AG08396 (cell line): ENCODE results near the gene SLC25A41.
"Not testable (repeated sequence)": the region's sequence is repeated elsewhere in the genome, so short reads cannot be mapped to it uniquely, and the experiment has no call there.

ENCODE experiments used
- DNase-seq: peaks from one replicate; pipeline ENCODE4 v3.0.0; 2012; ENCODE audit warnings: low spot score, mixed read lengths

Gene SLC25A41

DNA sequence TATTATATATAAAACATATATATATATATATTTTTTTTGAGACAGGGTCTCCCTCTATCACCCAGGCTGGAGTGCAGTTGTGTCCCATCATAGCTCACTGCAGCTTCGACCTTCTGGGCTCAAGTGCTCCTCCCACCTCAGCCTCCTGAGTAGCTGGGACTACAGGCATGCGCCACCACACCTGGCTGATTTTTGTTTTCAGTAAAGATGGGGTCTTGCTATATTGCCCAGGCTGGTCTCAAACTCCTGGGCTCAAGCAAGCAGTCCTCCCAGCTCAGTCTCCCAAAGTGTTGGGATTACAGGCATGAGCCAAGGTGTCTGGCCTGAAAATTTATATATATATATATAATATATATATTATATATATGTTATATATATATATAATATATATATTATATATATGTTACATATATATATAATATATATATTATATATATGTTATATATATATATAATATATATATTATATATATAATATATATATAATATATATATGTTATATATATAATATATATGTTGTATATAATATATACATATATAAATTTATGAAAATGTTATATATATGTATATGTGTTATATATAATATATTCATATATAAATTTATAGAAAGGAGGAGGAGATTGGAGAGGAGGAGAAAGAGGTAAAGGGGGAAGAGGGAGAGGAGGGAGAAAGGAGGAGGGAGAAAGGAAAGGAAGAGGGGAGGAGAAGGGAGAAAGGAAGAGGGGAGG lies 4.7 kb downstream of the SLC25A41 start:
- not testable (repeated sequence) for DNase-seq

DNA sequence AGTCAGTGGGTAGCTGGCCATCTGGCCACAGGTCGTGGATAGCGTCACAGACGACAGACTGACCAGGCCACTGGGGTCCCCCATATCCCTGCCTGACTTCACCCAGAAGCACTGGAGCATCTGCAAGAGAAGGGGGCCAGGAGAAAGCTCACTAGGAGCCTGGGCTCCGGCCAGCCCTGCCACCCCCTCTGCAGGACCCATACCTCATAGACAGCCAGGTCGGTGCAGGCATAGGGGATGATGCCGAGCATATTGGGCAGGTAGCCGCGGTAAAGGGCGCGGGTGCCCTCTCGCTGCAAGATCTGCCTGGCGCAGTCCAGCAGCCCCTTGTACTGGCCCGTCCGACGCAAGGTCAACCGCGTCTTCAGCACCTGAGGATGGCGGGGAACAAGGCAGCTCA lies 6.4 kb downstream of the SLC25A41 start:
- DNase-seq = no peak

DNA sequence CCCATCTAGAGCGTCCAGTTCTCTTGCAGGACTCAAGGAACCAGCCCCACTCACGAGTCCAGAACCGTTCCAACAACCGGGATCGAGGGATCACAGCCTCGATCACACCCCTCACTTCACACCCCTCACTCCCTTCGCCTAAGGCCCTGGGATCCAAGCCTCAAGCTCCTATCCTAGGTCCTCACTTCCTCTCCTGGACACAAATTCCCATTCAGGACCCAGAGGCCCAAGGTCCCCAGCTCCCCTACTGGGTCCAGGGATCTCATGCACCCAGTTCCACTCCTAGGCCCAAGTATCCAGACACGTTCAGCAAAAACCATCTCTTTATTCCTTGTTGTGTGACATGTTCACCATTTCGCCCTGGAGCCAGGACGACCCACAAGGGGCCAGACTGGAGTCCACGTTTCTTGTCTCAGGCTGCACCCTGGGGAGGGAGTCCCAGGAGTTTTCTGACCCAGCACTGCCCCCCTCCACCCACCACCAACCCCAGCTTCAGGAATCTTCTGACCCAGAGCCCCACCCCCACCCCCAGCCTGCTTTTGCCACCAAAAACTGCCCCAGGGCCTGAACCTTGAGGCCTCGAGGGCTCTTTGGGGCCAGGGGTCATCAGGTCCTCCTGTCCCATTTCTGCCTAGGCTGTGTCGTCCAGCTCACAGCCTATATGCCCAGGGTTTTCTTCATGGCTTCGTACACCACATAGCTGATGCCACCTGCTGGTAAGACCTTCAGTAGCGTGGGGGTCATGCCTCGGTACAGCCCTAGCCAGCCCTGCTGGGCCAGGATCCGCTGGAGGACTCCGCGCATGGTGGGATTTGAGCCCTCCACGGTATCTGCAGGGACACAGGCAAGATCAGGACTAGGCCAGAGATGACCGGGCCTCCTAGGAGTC lies 7.6 kb downstream of the SLC25A41 start:
- DNase-seq = no peak

DNA sequence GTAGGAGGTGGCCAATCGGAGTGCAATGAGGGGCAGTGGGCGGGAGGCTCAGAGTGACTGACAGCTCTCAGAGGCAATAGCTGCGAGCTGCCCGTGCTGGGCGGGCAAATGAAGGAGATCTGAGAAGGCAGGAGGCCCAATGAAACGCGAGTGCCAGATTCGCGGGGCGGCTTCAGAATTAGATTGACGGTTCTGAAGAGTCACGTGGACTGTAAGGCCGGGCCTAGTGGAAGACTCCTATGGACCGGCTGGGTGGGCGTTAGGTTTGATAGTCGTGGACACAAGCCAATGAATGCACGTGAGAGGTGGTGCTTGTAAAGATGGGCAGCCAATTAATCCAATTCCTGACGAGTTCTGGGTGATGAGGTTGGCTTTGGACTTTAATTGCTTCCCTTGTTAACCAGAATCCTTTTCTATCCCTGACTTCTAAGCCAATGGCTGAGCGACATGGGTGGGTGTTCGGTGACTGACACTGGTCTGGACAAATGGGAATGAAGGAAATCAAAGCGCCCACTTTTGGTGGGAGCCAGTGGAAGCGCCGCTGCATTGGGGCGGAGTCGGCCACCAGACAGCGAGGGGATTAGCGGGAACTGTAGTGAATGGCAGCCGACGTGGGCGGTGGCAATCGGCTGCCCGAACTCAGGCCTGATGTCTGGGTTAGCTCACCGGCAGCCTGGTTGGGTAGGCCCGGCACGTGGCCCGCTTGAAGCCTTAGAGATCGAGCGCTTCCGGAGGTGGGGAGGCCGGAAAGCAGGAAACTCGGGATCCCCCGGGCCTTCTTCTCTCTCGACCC lies 8.4 kb downstream of the SLC25A41 start:
- peak; percentile 99 for DNase-seq

DNA sequence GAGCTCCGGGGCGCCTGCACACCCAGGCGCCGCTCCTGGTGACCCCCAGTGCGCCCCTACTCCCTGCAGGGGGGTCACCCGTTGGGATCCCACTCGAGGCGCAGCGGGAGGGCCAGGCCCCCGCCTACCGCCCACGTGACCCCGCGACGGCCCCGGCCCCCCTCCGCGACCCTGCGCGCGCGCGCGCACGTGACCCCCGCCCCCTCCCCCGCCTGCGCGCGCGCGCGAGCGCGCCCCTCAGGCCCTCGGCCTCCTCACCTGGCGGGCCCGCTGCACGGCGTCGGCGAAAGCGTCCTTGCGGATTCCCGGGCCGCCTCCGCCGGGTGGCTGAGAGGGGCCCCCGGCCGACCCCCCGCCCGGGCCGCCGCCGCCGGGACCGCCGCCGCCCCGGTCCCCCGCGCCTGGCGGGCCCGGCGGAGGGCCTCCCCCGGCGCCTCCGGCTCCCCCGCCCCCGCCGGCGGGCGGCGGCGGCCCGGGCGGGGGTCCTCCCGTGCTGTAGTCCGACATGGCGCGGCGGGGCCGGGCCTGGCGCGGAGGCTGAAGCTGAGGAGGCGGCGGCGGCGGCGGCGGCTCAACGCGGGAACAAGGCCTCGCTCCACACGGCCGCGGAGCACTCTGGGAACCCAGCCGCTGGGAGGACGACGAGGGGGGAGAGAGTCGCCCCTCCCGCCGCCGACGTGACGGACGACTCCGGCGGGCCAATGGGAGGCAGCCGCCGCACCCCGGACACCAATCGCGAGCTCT lies 9.2 kb downstream of the SLC25A41 start, which contains the start of gene KHSRP:
Gene KHSRP, minus strand, starts transcription at position 617 of the 744 bp plus-strand sequence. Its CDS starts 110 bp downstream, at position 507.
- DNase-seq = no peak

DNA sequence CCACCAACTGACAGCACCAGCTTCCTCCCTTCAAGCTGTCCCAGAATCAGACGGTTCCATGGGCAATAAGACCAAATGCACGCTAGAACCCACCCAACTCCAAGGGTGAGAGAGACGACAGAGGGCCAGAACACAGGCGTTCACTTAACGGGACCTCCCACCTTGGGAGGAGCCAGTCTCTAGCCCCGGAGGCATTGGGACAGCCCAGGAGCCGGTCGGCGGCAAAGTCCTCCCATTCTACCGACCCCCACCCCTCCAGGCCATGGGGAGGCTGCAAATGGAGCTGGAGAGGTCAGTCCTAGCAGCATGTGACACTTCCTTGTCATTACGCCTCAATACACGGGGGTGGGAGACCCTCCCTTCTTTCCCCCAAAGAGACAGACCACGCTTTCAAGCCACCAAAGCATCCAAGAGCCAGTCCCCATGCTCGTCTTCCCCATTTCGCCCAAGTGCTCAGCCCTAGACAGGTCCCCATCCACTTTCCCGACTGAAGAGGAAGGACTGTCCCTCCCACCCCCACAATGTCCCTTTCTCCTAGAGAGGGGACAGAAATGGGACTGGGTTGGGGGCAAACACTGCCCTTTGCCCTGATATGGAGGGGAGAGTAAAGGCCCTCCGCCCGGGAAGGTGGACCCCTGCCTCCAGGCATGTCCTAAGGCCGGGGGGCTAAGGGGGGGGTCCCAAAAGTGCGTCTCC lies 9.9 kb downstream of the SLC25A41 start:
- peak; percentile 83 for DNase-seq

DNA sequence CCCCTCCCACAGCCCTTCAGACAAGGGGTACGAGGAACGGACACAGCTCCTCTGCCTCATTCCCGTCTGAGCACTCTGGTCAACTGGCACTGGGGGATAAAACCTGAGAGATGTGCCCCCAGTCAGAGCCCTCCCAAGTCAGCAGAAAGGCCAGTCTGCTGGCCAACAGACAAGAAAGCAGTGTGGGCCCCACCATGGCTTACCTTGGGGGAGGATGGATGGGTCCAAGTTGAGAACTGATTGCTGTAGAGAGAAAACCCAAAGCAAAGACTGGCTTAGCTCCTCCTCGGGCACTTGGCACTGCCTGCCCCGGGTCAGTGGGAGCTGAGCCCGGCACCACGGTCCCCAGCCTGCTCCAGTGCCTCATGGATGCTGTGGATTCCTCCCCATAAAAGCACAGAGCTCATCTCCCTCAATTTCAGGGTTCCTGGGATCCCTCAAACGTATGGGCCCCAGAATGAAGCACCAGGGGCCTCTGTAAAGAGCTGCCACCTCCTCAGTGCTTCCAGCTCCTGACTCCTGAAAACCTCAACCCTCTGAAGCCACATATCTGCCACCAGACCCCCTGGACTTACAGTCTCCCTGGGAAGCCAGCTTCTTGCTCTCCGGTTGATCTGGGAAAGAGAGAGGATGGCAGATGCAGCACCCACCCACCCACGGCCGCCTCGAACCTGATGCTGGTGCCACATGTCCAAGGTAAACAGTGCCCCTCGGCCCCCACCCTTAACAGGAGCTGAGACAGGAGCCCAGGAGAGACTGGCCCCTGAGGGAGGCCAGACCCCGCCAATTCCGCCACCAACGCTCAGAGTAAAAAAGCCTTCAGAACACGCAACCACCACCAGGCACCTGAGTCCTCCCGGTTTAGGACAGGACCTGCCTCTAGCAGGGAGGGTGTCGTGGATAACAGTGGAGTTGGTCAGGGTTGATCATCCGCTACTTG lies 12.2 kb downstream of the SLC25A41 start:
- no peak for DNase-seq

DNA sequence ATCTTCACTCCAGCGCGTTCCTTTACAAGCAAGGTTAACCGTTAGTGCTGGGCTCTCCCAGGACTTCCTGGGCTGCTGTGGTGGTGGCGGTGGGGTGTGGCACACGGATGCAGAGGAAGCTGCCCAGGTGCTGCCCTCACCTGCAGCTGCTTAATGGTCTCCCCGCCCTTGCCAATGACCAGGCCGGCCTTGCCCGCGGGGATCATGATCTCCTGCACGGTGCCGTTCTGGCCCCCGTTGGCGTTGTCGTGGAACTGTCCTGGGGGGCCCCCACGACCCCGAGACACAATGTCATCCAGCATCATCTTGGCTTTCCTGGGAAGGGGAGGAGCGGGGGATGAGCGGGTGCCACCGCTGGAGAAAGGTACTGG lies 15.0 kb downstream of the SLC25A41 start:
- no peak for DNase-seq

DNA sequence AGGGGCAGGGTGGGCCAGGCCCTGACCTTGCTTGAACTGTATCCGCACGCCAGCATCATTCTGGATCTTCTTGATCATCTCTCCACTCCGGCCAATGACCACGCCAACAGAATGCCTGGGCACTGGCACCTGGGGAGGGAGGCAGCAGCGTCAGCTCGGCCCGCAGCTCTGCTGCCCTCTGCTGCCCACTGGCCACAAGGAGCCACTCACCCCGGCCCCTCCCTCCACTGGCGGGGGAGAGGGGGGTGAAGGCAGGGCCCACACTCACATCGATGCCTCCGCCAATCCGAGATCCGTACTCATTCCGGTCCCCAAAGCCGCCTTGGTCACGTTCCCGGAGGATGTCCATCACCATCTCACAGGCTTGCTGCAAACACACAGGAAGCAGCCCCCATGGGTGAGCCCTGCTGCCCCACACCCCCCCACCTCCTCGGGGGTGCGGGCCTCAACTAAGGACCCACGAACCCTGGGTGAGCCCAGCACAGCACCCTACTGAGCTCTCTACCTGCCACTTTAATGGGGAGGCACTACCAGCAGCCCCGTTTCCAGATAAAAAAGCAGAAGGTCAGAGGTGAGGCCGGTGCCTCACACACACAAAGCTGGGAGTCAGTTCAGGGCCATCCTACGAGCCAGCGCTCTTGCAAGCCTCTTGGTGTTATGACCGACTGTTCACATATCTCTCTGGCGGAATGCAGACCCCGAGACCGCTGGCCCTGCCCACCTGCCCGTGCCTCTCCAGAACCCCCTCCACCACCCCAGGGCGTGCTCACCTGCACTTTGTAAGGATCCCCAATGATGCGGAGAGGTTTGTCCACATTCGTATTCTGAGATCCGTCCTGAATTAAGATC lies 15.6 kb downstream of the SLC25A41 start:
- peak; percentile 72 for DNase-seq

DNA sequence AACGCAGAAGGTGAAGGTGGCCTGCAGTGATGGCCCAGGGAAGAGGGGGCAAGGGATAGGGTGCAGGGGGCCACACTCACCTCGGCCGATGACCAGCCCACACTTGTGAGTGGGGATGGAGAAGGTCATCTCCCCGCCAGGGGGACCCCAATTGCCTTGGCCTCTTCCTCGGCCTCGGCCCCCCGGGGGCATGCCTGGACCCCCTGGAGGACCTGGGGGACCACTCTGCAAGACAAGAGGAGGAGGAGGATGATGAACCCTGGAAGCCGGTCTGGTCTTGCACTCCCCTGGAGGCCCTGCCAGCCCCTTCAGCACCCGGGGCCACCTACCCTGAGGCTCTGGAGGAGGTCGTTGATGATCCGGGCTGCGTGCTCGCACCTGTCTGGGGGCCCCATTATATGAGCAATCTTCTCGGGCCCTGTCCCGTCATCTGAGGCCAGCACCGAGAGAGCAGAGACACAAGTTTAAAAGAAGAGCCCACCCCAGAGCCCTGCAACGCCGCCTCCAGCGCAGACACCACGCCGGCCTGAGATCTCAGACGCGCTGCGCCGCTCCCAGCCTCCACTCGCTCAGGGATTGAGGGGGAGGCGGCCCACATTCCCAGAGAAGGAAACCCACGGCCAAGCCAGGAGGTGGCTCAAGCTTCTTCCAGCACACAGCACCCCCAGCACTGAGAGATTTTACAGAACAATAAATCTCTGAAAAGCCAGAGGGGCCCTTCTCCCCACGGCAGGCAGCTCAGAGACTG lies 16.7 kb downstream of the SLC25A41 start:
- no peak for DNase-seq

DNA sequence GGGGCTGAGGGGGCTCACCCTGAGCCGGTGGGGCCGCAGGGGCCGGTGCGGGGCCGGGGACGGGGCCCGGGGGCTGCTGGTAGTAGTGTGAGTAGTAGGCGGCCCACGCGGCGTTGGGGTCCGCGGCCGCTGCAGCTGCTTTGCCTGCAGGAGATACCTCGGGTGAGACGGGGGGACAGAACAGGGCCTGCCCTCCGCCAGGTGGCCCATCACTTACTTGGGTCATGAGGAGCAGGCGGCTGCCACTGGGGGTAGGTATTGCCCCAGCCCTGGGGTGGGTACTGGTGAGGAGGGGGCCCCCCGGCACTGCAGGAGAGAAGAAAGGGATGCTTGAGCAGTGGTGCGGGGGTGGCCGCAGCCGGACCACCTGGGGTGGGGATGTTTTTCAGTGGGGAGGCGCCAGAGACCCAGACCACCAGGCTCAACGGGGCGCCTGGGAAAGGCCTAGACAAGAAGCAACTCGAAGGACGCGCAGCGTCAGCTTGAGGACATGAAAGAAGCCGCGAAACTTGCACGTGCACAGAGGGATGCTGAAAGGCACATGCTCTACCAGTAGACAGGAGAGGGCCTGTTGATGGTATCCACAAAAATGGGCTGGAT lies 17.9 kb downstream of the SLC25A41 start:
- no peak for DNase-seq

DNA sequence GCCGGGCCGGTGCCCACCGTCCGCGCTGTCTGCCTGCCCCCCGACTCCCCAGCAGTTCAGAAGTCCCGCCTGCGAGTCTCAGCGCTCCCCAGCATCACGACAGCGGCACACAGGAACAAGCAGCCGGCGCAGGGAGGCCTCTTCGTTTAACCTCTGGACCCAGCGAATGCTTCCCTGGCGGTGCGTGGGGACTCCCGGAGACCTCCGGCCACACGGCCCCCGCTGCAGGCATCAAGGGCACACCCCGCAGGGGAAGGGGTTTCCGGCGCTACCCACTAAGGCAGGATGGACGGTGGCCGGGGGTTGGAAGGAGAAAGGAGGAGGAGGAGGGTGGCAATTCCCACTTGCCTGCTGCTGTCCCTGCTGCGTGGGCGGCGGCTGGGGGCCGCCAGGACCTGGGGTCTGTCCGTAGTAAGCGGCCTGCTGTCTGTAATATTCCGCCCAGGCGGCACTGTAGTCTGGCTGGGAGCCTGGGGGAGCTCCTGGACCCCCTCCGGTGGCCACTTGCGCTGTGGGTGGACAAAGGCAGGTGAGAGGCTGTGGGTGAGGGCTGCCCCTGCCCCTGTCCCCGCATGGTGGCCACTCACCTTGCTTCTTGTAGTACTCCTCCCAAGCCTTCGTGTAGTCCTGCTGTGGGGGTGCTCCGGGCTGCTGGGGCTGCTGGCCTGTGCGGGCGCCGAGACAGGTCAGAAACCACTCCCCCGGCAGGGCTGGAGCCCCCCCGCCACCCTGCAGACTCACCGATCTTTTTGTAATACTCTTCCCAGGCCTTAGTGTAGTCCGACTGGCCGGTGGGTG lies 18.6 kb downstream of the SLC25A41 start:
- no peak for DNase-seq

DNA sequence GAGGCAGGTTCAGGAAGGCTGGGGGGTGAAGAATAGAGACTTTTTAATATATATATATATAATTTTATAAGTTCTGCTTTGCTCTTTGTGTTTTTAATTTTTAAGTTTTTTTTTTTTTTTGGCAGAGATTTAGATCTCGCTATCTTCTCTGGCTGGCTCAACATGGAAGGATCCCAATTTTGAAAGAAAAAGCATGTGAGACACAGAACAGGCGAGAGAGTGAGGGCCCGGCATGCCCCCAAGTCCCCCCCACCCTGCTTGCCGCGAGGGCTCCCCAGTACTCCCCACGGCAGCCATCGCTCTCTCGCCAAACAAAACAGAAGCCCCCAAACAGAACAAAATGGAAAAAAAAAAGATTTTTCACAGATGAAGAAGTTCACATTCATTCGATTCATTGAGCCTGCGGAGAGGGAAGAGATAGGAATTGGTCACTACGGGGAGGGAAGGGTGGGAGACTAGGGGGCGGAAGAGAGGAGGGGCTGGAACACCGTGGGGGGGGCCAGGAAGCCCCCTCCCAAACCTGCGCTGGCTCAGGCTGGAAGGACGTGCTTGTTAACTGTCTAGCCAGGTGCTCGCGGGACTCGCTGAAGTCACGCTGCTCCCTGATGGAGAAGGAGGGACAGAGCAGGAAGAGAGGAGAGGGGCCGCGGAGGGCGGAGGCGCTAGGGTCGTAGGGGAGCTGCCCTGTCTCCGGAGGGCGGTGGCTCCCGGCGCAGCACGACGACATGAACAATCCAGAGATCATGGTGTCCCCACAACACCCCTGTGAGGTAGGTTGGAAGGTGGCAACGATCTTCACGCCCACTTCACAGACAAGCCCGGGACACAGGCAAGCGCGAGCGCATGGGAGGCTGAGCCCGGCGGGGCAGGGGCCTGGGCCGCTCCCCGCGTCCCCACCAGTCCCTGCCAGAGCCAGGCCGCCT lies 19.6 kb downstream of the SLC25A41 start:
- no peak for DNase-seq

DNA sequence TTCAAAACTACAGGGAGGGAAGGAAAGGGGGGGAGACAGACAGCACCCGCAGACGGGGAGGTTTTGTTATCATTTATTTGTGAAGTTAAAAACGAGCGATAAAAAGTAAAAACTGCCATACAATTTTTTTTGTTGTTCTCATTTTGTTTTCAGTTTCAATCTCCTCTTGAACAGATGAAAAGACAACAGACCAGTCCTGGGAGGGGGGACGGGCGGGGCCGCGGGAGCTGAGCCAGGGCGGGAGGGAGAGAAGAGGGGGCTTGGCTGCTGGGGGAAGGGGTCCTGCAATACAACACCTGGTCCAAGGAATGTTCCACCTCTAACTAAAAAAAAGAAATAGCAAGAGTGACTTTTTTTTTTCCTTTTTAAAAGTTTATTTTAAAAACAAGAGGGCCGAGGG lies 20.3 kb downstream of the SLC25A41 start:
- DNase-seq = no peak

DNA sequence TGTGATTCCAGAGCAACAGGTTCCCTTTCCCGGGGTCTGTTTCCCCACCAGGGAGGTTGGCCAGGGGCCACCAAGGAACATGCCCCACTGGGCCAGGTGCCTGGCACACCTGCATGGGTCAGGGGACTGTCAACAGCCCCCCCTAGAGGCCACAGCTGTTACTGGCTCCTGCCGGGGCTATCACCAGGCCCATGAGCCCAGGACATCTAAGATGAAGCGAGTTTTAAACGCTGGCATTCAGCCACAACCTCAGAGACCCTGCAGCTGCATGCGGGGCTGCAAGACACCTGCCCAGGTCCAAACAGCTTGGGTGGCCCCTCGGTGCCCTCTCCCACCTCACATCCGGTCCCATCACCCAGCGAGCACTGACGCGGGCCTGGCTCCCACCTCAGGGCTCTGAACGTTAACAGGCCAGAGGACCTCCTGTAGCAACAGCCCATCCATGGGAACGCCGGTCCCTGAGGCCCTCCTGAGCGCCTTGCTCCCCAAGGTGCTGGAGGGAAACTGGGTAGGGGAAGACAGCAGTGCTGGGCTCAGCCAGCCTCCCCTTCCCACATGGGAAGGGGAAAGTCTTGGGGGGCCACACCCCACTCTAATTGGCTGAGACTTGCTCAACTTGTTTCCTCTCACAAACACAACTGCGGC lies 21.0 kb downstream of the SLC25A41 start:
- DNase-seq = no peak
